NT2/D1 (cell line): ENCODE results near the gene PALD1.

Experiments
- SUZ12 ChIP-seq: IDR thresholded peaks from 2 replicates; pipeline ENCODE4 v1.6.1; 2011; ENCODE audit not compliant: insufficient read length, insufficient read depth; ENCODE audit errors: extremely low read depth
- YY1 ChIP-seq: IDR thresholded peaks from 2 replicates; pipeline ENCODE4 v1.6.1; 2011; ENCODE audit not compliant: insufficient read length, insufficient read depth
- ZNF274 ChIP-seq: IDR thresholded peaks from 2 replicates; pipeline ENCODE4 v1.6.1; 2011; ENCODE audit warnings: mild to moderate bottlenecking, low read depth, low read length

DNA sequence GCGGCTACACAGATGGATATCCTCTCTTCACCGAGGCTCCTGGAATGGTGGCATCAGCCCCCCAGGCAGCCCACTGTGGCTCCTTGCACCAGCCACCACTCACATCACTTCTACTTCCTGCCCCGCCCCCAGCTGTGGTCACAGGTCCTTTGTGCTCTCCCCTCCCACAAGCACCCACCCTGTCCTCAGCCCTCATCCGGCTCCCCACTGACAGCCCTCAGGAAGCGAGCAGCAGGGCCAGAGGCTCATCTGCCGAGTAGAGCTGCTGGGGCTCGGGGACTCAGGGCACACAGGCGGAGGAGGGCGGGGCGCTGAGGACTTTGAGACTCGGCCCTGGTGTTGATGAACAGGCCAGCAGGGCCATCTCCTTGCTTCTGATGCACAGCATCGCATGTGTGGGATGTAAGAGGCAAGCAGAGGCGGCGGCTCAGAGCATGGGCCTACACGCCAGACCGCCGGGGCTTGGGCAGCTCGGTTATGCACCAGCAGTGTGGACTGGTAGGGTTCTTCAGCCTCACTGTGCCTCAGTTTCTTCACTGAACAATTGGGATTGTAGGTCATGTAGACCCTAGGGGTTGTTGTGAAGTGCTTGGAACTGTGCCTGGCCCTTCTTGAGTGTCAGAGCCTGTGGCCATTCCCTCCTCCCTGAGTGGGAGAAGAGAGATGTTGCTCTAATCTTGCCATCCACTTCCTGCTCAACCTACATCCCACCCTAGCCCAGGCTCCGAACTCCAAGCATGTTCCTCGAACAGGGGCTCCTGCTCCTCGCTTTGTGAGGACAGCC is 124.3 kb downstream of the PALD1 start, which contains the start of gene PRF1:
- TF ChIP-seq YY1 = no peak
- no peak for TF ChIP-seq ZNF274
- no peak for TF ChIP-seq SUZ12
